ENCODE results near the gene FGF12.

DNA sequence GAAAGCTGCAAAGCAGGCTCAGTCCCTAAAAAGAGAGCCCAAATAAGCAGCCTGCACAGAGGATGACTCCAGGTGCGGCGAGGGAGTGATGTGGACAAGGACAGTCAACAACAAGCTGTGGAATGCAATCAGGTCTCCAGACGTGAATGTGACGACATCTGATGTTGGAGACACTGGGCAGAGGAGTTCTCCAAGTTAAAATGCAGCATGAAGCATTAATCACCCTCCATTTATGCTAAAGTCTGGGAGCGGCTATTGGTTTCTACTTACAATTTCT lies 316.7 kb downstream of the FGF12 start:
- TF ChIP-seq POLR2A (IDR thresholded peaks at IDR 0.05) = no peak
- TF ChIP-seq, protein P1, sequence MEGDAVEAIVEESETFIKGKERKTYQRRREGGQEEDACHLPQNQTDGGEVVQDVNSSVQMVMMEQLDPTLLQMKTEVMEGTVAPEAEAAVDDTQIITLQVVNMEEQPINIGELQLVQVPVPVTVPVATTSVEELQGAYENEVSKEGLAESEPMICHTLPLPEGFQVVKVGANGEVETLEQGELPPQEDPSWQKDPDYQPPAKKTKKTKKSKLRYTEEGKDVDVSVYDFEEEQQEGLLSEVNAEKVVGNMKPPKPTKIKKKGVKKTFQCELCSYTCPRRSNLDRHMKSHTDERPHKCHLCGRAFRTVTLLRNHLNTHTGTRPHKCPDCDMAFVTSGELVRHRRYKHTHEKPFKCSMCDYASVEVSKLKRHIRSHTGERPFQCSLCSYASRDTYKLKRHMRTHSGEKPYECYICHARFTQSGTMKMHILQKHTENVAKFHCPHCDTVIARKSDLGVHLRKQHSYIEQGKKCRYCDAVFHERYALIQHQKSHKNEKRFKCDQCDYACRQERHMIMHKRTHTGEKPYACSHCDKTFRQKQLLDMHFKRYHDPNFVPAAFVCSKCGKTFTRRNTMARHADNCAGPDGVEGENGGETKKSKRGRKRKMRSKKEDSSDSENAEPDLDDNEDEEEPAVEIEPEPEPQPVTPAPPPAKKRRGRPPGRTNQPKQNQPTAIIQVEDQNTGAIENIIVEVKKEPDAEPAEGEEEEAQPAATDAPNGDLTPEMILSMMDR (IDR thresholded peaks at IDR 0.05 in 4 of 5, conservative IDR thresholded peaks at IDR 0.05 in 1 of 5) = no peak
